Uterus (tissue), 4 donors: ENCODE measurements around the gene BTBD10. TPM values are rescaled to one million over a fixed set of nuclear protein-coding genes. Genes with fewer than 3 reads are reported as not detected.

Experiments
- DNase-seq, 2 donors: peaks; one replicate each; pipeline ENCODE4 v3.0.0-alpha.2; 2019 to 2020
- H3K27ac ChIP-seq, 2 donors: fragments of 200-600 bp; sonication (generic); 1 replicate in 1 of 2; 2 replicates in 1 of 2; pipeline ENCODE4 v1.5.1; 2016 to 2018
- H3K27me3 ChIP-seq, 2 donors: fragments of 200-600 bp; sonication (generic); one replicate each; pipeline ENCODE4 v1.5.1; 2018 to 2019; ENCODE audit warnings: control low read depth in 1 of 2
- H3K36me3 ChIP-seq, 2 donors: fragments of 200-600 bp; sonication (generic); one replicate each; pipeline ENCODE4 v1.5.1; 2019; ENCODE audit warnings: control low read depth in 1 of 2
- H3K4me1 ChIP-seq, 2 donors: fragments of 200-600 bp; sonication (generic); one replicate each; pipeline ENCODE4 v1.5.1; 2018 to 2019; ENCODE audit warnings: control low read depth in 1 of 2
- H3K4me3 ChIP-seq, 2 donors: fragments of 200-600 bp; sonication (generic); 1 replicate in 1 of 2; 2 replicates in 1 of 2; pipeline ENCODE4 v1.5.1; 2018 to 2019; ENCODE audit warnings: mild to moderate bottlenecking in 1 of 2
- H3K9me3 ChIP-seq, 2 donors: fragments of 200-600 bp; sonication (generic); one replicate each; pipeline ENCODE4 v1.5.1; 2019; ENCODE audit warnings: control low read depth in 1 of 2
- POLR2A ChIP-seq, 2 donors: fragments of 450-650 bp; IDR thresholded peaks; one replicate each; pipeline ENCODE4 v1.6.1; 2016; ENCODE audit warnings: antibody characterized with exemption in 2 of 2, mild to moderate bottlenecking in 1 of 2, moderate library complexity in 1 of 2
- intact Hi-C: fragments of 100-400 bp; cut with DNase I; formaldehyde crosslinking; loops from one replicate; pipeline ENCODE4 v1.15.1; 2023; ENCODE audit warnings: low total_unique reads
- total RNA-seq, 4 donors: library from RNA; depleted of rRNA in 3 of 4; stranded (reverse); fragments of >200 nt in 3 of 4; gene quantifications; one replicate each; pipeline versions ENCODE4 v1.1.0 to v1.2.4, GENCODE V29; 2014 to 2023
- TF ChIP-seq, protein P1 (sequence below), 4 experiments: fragments of 200-600 bp in 2 of 4; fragments of 450-650 bp in 2 of 4; sonication (generic) in 2 of 4; IDR thresholded peaks; one replicate each; pipeline ENCODE4 v1.5.1; 2016 to 2019; ENCODE audit warnings: antibody characterized with exemption in 4 of 4, mild to moderate bottlenecking in 2 of 4, moderate library complexity in 1 of 4
- donor health status: DM: yes; HTN: yes; CAD: no.

The BTBD10 gene
- total RNA-seq, 4 donors from 2014 or later = 41.2 to 237 (median 76.7) TPM

DNA sequence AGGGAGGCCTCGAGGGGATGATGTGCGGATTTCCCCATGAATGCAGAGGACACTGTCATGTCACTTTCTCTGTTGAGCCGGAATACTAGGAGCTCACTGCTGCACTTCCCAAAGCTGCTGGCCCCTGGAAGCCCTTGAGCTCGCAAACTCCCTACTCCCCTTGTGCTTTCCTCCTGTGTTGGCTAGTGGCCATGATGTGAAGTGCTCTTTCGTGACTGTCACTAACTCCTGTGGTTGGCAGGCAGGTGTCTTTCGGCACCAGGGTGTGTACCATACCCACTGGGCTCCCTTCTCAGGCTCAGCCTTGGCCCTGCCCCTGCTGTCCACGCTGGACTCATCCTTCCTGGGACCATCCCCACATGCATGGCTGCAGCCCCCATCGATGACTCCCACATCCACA, 86.2 kb downstream of the BTBD10 start:
- no peaks in the 10 kb centered on the region for H3K27me3 ChIP-seq
- no peaks in the 10 kb centered on the region for H3K9me3 ChIP-seq
- DNase-seq = no peak
- H3K4me1 ChIP-seq = no peaks in the 10 kb centered on the region
- H3K36me3 ChIP-seq = no peaks in the 10 kb centered on the region
- TF ChIP-seq, protein P1, sequence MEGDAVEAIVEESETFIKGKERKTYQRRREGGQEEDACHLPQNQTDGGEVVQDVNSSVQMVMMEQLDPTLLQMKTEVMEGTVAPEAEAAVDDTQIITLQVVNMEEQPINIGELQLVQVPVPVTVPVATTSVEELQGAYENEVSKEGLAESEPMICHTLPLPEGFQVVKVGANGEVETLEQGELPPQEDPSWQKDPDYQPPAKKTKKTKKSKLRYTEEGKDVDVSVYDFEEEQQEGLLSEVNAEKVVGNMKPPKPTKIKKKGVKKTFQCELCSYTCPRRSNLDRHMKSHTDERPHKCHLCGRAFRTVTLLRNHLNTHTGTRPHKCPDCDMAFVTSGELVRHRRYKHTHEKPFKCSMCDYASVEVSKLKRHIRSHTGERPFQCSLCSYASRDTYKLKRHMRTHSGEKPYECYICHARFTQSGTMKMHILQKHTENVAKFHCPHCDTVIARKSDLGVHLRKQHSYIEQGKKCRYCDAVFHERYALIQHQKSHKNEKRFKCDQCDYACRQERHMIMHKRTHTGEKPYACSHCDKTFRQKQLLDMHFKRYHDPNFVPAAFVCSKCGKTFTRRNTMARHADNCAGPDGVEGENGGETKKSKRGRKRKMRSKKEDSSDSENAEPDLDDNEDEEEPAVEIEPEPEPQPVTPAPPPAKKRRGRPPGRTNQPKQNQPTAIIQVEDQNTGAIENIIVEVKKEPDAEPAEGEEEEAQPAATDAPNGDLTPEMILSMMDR (IDR thresholded peaks at IDR 0.05) = no peak
- no peak for TF ChIP-seq POLR2A (IDR thresholded peaks at IDR 0.05)
- no peak overlapping the region for H3K4me3 ChIP-seq
- intact Hi-C loops = no loop called here
- no peak overlapping the region for H3K27ac ChIP-seq

DNA sequence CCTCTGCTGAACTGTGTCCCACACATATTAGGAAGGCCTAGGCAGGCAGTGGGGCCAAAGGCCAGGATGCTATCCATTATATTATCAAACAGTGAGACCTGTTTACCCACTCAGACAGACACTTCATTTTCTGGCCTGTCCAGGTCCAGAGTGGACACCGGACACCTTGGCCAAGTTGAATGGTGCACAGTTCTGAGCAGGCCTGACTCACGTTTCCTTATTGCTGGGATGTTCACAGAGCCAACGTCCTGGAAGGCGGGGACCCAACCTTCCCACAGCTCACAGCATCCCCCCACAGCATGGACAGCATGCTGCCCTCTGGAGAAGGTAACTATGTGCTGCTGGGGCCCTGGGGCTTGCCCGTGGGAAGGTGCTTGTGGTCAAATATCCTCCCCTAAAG, 86.6 kb downstream of the BTBD10 start:
- no peak for DNase-seq
- Histone ChIP-seq H3K27me3 (no peaks in the 10 kb centered on the region), H3K36me3 (no peaks in the 10 kb centered on the region), H3K4me1 (no peaks in the 10 kb centered on the region), H3K9me3 (no peaks in the 10 kb centered on the region), H3K4me3 (no peak overlapping the region), H3K27ac (no peak overlapping the region)
- TF ChIP-seq, protein P1 (IDR thresholded peaks at IDR 0.05) = no peak
- TF ChIP-seq POLR2A (IDR thresholded peaks at IDR 0.05) = no peak
- intact Hi-C loops = no loop called here

DNA sequence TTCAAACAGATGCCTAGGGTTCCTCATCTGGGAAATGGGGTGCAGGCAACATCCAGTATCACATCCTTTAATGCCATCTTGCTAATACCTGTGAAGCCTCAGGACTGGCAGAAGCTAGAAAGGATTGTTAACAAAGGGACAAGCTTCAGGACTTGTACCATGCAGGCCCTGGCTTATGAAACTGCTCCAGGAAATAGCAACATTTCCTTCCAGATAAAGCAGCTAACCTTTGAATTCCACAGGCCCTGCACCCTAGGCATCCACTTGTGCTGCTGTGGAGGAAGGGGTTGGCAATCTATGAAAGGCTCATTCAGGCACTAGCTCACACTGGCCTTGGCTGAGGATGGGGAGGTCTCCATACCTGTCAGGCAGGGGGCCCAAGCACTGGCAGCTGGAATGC, 87.2 kb downstream of the BTBD10 start:
- TF ChIP-seq, protein P1 (IDR thresholded peaks at IDR 0.05) = no peak
- no peak for TF ChIP-seq POLR2A (IDR thresholded peaks at IDR 0.05)
- no peak for DNase-seq
- no peaks in the 10 kb centered on the region for H3K27me3 ChIP-seq
- H3K4me3 ChIP-seq = no peak overlapping the region
- H3K27ac ChIP-seq = no peak overlapping the region
- H3K36me3 ChIP-seq = no peaks in the 10 kb centered on the region
- no peaks in the 10 kb centered on the region for H3K9me3 ChIP-seq
- H3K4me1 ChIP-seq = no peaks in the 10 kb centered on the region
- intact Hi-C loops = no loop called here

DNA sequence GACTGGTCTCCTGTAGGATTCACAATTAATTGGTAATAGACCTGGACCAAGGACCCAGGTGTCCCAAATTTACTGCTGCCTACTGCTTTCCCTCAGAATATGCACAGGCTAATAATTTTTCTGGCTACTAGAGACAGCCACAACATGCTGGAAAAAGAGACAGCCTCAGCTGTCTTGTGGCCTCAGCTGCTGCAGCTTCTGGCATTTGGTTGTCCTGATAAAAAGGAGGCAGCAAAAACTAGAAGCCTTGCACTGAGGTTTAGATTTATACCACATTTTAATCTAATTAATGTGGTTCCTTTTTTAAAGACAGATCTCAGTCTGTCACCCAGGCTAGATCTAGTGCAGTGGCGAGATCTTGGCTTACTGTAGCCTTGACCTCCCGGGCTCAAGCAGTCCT, 89.8 kb downstream of the BTBD10 start:
- no peaks in the 10 kb centered on the region for H3K27me3 ChIP-seq
- no peaks in the 10 kb centered on the region for H3K36me3 ChIP-seq
- no peaks in the 10 kb centered on the region for H3K4me1 ChIP-seq
- no peak for DNase-seq
- no peak overlapping the region for H3K27ac ChIP-seq
- H3K4me3 ChIP-seq = no peak overlapping the region
- intact Hi-C loops = no loop called here
- no peaks in the 10 kb centered on the region for H3K9me3 ChIP-seq
- no peak for TF ChIP-seq POLR2A (IDR thresholded peaks at IDR 0.05)
- TF ChIP-seq, protein P1 (IDR thresholded peaks at IDR 0.05) = no peak

DNA sequence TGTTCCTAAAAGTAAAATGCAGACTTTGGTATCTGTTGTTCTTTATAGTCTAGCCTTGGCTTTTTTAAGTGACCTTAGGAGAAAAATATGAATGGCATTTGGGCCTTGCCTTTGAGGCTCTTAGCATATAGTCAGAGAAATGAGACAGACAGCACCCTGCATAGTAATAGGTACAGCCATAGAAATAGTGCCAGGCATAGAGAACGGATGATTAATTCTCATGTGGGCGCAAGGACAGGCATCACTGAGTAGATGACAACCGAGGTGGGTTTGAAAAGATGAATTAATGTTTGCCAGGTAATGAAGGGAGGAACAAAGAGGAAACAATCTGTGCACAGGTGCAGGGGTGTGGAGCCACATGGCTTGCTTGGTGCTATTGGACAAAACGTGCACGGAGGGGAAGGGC, 95.0 kb downstream of the BTBD10 start:
- H3K27me3 ChIP-seq = no peaks in the 10 kb centered on the region
- TF ChIP-seq POLR2A (IDR thresholded peaks at IDR 0.05) = no peak
- TF ChIP-seq, protein P1 (IDR thresholded peaks at IDR 0.05) = no peak
- H3K36me3 ChIP-seq = no peaks in the 10 kb centered on the region
- DNase-seq = no peak
- no peak overlapping the region for H3K4me3 ChIP-seq
- H3K27ac ChIP-seq = no peak overlapping the region
- intact Hi-C loops = no loop called here
- H3K9me3 ChIP-seq = no peaks in the 10 kb centered on the region
- no peaks in the 10 kb centered on the region for H3K4me1 ChIP-seq
